Right kidney (tissue), 1 donor: ENCODE measurements around the gene OR2V1.
"Not testable (repeated sequence)": the region's sequence is repeated elsewhere in the genome, so short reads cannot be mapped to it uniquely, and the experiment has no call there.

Source experiments
- DNase-seq: peaks from one replicate; pipeline ENCODE4 v3.0.0-alpha.2; 2016

Gene OR2V1

DNA sequence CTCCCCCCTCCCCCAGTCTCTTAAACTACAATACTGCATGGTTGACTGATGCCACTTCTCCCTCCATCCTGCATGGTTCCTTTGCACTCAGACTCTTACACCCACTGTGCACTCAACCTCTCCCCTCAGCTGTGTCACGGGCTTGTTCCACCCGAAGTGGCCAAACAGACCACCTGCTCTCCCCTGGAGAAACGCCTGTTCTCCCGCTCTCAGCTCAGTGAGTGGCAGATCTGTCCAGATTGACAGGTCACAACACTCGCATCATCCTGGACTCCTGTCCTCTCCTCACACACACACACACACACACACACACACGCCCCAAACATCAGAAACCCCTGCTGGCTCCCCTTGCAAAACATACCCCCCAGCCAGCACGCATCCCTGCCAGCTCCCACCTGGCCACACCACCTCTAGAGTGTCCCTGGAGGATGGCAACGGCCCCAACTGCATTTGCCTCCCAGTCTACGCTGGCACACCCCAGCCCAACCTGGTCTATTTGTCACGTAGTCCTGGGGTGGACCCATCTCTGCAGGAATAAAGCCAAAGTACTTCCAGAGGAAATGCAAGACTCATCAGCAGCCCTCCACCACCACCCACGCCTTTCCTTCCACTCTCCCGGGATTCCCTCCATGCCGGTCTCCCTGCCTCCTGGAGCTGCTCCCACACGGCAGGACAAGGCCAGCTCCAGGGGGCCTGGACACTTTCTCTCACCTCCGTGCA is 2.9 kb downstream of the OR2V1 start:
- DNase-seq = no peak

DNA sequence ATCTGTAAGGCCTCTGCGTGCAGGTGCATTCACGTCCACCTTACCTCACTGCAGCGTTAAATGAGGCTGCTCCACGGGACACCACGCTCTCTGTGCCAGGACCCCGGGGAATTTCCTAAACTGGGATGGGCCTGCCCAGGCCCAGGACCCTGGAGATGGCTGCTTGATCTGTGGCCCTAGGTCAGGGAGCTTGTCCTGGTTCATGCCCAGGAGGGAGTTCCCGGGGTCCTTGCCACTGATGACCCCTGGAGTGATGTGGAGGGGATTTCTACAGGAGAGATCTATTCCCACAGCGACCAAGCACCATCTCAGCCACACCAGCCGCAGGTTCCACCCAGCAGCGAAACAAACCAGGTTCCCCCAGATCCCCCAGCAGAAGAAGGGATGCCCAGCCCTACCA is 3.5 kb downstream of the OR2V1 start:
- no peak for DNase-seq

DNA sequence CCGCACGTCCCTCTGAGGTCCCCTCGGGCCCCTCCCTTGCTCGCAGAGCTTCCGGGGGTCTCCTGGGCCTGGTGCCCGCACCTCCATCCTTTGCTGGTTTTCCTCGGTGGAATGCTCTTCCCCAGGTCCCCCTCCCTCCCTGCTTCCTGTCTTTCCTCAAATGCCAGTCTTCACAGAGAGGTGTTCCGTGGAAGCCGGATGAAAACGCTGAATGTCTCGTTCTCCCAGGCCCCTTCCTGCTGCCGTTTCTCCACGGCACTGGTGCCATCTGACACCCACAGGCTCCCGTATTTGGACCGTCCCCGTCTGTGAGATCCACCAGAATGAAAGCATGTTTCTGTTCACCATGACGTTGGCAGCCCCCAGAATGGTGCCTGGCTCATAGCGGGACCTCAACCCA is 4.1 kb downstream of the OR2V1 start:
- no peak for DNase-seq

DNA sequence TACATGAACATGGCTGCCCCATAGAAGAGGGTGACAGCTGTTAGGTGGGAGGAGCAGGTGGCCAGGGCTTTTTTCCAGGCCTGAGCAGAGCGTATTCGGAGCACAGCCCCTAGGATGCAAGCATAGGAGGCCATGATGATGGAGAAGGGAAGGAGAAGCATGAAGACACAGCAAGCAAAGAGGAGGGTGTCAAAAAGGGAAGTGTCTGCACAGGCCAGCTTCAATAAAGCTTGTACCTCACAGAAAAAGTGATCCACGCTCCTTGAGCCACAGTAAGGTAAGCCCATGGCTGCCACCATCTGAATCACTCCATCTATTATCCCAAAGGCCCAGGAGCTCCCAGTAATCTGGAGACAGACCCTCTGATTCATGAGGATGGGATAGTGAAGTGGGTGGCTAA is 6.4 kb downstream of the OR2V1 start:
- DNase-seq = no peak

DNA sequence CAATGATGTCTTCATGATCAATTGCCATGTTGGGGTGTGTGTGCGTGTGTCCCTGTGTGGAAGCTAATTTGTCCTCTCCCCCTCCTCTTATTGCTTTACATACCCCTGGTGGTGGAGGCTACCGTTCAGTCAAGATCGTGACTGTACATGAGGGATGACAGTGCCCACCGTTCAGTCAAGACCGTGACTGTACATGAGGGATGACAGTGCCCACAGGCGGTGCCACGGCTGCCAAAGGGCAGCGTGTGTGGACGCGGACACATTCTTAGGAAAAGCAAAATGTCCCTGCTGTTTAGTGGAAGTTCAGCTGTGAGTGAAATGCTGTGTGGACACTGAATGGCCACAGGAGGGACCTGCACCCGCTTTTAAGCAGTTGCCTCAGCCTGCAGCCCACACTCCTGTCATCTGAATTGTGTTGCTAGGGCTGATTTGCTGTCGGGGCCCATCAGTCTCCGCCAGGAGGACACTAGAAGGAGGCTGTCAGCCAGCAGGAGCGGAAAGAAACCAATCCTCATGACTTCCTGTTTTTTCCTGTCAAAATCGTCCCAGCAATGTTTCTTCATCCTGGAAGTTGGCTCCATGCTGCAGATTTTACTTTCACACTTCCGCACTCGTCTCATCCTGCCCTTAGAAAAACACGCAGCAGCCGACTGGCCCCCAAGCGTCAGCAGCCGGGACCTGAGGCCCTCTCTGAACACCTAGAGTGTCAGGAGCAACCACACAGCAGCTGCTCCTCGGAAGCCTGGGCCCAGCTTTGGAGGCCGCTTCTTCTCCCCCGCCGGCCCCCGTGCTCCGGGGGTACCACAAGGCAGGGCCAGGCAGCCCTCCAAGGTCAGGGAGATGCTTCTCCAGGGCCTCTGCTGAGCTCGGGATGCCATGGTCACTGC is 9.1 kb downstream of the OR2V1 start:
- no peak for DNase-seq

GRCh38 chr5:181120761-181121160 is 10.2 kb downstream of the OR2V1 start:
- DNase-seq = no peak

- no peak for DNase-seq
These were observed 10.7 kb downstream of the OR2V1 start for GRCh38 chr5:181120306-181120705.

DNA sequence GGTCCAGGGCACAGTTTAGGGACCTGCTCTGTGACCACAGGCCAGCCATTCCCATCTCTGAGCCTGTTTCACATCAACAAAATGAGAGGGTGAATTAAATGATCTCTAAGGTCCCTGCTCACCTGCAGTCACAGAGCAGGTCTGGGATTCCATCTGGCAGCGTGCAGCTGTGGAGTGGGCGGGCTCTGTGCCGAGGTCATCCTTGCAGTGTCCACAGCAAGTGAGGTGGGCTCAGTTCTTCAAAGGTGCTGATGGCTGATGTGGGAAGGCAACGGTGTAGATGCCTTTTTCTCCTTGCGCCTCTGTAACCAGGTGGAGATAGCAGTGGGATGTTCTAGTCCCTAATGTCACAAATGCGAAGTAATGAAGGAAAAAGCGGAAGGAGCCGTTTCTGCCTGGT is 11.9 kb downstream of the OR2V1 start:
- no peak for DNase-seq

DNA sequence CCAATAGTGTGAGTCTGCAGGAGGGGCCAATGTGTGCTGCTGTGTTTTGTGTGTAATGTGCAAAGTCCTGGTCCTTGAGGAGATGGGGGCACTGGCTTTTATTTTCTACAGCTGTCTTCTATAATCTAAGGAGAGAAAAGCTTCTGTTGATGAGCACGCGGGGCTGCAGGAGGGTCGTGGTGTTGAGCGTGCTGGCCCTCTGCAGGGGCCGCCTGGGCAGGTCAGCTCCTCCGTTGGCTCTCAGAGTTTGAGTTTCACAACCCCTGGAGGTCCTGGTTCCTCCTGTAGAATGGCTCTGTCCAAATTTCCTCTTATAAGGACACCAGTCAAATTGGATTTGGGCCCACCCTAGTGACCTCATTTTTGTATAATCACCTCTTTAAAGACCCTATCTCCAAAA is 12.6 kb downstream of the OR2V1 start:
- DNase-seq = no peak

DNA sequence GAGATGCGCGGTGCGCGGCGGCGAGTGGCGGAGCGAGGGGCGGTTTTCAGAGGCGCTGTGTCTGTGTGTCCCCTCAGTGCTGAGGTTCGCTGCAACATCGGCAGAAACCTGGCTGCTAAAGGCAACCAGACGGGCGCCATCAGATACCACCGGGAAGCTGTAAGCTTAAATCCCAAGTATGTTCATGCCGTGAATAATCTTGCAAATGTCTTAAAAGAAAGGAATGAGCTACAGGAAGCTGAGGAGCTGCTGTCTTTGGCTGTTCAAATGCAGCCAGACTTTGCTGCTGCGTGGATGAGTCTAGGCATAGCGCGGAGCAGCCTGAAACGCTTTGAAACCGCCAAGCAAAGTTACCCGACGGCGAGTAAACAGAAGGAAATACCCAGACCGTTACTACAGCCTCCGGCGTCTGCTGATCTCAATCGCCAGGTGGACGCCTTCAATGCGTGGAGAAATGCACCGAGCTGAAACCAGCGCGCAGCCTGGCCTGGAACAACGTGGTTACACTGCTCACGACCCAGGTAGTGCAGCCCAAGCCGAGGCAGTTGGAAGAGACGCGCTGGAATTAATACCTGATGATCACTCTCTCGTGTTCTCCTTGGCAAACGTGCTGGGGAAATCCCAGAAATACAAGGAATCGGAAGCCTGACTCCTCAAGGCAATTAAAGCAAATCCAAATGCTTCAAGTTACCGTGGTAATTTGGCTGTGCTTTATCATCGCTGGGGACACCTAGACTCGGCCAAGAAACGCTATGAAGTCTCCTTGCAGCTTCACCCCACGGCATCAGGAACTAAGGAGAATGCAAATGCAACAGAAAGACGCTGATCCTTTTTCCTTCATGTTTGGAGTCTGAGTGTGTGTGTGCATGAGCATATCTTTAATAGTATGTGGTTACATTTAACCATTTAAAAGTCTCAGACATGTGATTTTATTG is 15.9 kb downstream of the OR2V1 start:
- DNase-seq = peak; percentile 53

- no peak for DNase-seq
These were observed 16.6 kb downstream of the OR2V1 start for GRCh38 chr5:181114284-181114843.

GRCh38 chr5:181113572-181113971 is 17.4 kb downstream of the OR2V1 start:
- DNase-seq = not testable (repeated sequence)

- no peak for DNase-seq
These were observed 18.5 kb downstream of the OR2V1 start for GRCh38 chr5:181112476-181112875.

- DNase-seq = no peak
These were observed 20.0 kb downstream of the OR2V1 start for GRCh38 chr5:181111010-181111409.

DNA sequence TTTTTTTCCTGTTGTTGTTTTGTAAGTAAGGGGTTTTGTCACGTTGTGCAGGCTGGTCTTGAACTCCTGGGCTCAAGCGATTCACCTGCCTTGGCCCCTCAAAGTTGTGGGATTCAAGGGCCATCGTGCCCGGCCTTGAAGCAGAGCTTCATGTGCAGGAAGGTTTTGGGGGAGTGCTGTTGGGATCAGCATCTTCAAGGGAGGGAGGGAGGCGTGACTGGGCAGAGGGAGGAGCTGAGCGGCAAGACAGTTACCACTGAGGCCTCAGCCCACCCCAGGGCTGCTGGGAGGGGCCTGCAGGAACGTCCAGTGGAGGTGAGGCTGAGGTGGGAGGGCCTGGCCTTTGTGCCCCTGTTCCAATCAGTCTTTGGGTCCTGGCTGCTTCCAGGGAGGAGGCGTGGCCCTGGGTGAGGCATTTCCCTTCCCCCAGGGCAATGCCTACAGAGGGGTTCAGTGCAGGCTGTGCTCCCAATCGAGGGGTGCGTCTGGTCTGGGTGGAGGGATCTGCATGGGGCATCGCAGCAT is 21.4 kb downstream of the OR2V1 start:
- DNase-seq = no peak

- DNase-seq = no peak
These were observed 22.3 kb downstream of the OR2V1 start for GRCh38 chr5:181108578-181109165.

- DNase-seq = no peak
These were observed 23.3 kb downstream of the OR2V1 start for GRCh38 chr5:181107699-181108098.

DNA sequence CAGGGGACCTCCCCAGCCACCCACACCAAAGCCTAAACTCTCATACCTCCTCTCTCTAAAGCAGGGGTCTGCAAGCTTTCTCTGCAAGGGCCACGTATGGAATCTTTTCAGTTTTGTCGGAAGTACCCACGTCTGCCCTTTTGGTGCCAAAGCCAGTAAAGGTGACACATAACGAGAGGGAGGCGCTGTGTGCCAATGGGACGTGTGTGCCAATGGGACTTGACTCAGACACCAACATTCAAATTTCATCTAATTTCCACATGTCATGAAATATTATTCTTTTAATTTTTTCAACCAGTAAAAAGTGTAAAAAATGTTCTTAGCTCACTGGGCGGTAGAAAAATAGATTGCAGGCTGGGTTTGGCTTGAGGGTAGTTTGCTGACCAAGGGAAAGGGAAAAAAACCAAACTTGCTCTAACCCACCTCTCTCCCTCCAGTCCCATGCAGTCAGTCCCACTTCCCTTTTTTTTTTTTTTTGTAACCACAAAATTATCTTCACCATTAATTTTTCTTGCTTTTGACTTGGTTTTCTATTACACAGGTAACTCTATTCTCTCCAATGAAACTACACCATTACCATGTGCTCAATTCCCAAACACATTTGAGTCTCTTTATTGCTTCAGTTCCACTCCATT is 25.5 kb downstream of the OR2V1 start:
- no peak for DNase-seq

- not testable (repeated sequence) for DNase-seq
These were observed 26.2 kb downstream of the OR2V1 start for GRCh38 chr5:181104606-181105390.

DNA sequence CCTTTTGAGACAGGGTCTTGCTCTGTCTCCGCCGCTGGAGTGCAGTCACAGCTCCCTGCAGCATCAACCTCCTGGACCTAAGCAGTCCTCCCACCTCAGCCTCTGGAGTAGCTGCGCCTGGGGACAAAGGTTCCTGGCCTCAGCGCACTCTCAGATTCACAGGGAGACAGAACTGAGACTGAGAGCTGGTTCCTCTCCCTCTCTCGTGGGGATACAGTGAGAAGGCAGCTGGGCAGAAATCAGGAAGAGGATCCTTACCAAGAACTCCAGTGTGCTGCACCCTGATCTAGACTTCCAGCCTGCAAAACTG is 26.8 kb downstream of the OR2V1 start:
- DNase-seq = peak; percentile 19
